ENCODE results near the gene EMILIN3.

GRCh38 chr20:41350408-41350962, 16.1 kb downstream of the EMILIN3 start:
- TF ChIP-seq CTCF (IDR thresholded peaks at IDR 0.05; ENCODE audit: insufficient read depth, low read depth, low read length) (no peak), EZH2 (IDR thresholded peaks at IDR 0.05; ENCODE audit: insufficient read depth, low read length) (no peak)

Data from astrocyte (in vitro differentiated cells and primary cell).